ENCODE results near the gene HS3ST3B1. TPM values are rescaled to one million over a fixed set of nuclear protein-coding genes. Genes with fewer than 3 reads are reported as not detected.

HS3ST3B1 gene
- polyA plus RNA-seq, 1 experiment = 10.3 TPM

GRCh38 chr17:14331982-14332298 lies 31.1 kb downstream of the HS3ST3B1 start:
- H3K27me3 ChIP-seq (ENCODE audit: control insufficient read depth, insufficient read depth, low read length) = no peaks in the 10 kb centered on the region
- H3K27ac ChIP-seq (ENCODE audit: low read depth, low read length) = no peak overlapping the region
- POLR2A ChIA-PET = no interaction called here
- TF ChIP-seq CTCF (IDR thresholded peaks at IDR 0.05; ENCODE audit: low read depth, low read length) = no peak
- H3K4me3 ChIP-seq (ENCODE audit: low read depth, low read length) = no peak overlapping the region
- no peak for DNase-seq (ENCODE audit: low read depth, low spot score)
- CTCF ChIA-PET = interaction anchor here (0.6 to 1.7 kb wide), 2 partner anchors 184 to 595 kb away, joined by 3 to 6 read pairs; no protein-coding TSS in a partner anchor
- no peaks in the 10 kb centered on the region for H3K9me3 ChIP-seq (ENCODE audit: control insufficient read depth, insufficient read depth, low read length)

DNA sequence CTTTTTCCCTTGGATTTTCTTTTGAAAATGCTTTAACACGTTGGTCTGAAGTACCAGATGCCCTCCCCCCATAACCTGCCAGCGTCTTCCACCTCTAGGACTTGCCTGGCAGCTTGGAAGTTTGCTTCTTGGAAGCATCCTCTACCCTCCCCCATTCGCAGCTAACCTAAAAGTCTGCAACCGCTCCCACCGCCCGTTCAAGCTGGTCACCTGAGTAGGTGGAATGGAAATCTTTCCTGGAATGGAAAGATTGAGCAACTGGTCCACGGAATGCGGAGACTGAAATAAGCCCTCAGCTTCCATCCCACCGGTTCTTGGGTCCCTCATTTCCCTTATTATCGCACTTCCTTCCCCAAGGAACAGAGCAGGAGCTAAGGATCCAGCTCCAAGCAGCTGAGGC lies 31.4 kb downstream of the HS3ST3B1 start:
- H3K9me3 ChIP-seq (ENCODE audit: control insufficient read depth, insufficient read depth, low read length) = no peaks in the 10 kb centered on the region
- no peak overlapping the region for H3K27ac ChIP-seq (ENCODE audit: low read depth, low read length)
- H3K4me3 ChIP-seq (ENCODE audit: low read depth, low read length) = no peak overlapping the region
- ChIA-PET CTCF (interaction anchor here (0.6 to 1.7 kb wide), 2 partner anchors 184 to 594 kb away, joined by 3 to 6 read pairs; no protein-coding TSS in a partner anchor), POLR2A (no interaction called here)
- TF ChIP-seq CTCF (IDR thresholded peaks at IDR 0.05; ENCODE audit: low read depth, low read length) = no peak
- DNase-seq (ENCODE audit: low read depth, low spot score) = no peak
- no peaks in the 10 kb centered on the region for H3K27me3 ChIP-seq (ENCODE audit: control insufficient read depth, insufficient read depth, low read length)

- Histone ChIP-seq H3K27ac (ENCODE audit: low read depth, low read length) (no peak overlapping the region), H3K9me3 (ENCODE audit: control insufficient read depth, insufficient read depth, low read length) (no peaks in the 10 kb centered on the region), H3K4me3 (ENCODE audit: low read depth, low read length) (no peak overlapping the region), H3K27me3 (ENCODE audit: control insufficient read depth, insufficient read depth, low read length) (no peaks in the 10 kb centered on the region)
- DNase-seq (ENCODE audit: low read depth, low spot score) = no peak
- no peak for TF ChIP-seq CTCF (IDR thresholded peaks at IDR 0.05; ENCODE audit: low read depth, low read length)
- ChIA-PET POLR2A (no interaction called here), CTCF (interaction anchor here (0.7 kb wide), 1 partner anchor 301 kb away, joined by 3 read pairs; no protein-coding TSS in a partner anchor)
These were observed 32.6 kb downstream of the HS3ST3B1 start for GRCh38 chr17:14333506-14333905.

- CTCF ChIA-PET = interaction anchor here (0.7 to 1.0 kb wide), 2 partner anchors 302 to 837 kb away, joined by 3 read pairs; no protein-coding TSS in a partner anchor
- POLR2A ChIA-PET = no interaction called here
- no peak for TF ChIP-seq CTCF (IDR thresholded peaks at IDR 0.05; ENCODE audit: low read depth, low read length)
- Histone ChIP-seq H3K9me3 (ENCODE audit: control insufficient read depth, insufficient read depth, low read length) (no peaks in the 10 kb centered on the region), H3K27ac (ENCODE audit: low read depth, low read length) (no peak overlapping the region), H3K4me3 (ENCODE audit: low read depth, low read length) (no peak overlapping the region), H3K27me3 (ENCODE audit: control insufficient read depth, insufficient read depth, low read length) (no peaks in the 10 kb centered on the region)
- no peak for DNase-seq (ENCODE audit: low read depth, low spot score)
These were observed 33.5 kb downstream of the HS3ST3B1 start for GRCh38 chr17:14334276-14334840.

DNA sequence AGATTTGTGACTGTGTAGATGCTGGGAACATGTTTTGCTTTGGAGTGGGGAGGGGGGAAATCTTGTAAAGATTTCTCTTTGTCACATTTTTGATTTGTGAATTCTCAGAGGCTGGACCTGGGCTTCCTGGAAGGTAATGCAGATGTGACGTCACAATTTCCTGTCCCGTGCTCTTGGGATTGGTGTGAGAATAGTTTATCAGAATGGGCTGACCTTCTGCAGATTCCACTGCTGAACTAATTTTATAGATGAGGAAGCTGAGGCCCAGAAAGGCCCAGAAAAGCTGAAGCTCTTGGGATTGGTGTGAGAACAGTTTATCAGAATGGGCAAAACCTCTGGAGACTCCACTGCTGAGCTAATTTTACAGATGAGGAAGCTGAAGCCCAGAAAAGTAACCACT lies 34.0 kb downstream of the HS3ST3B1 start:
- POLR2A ChIA-PET = no interaction called here
- Histone ChIP-seq H3K9me3 (ENCODE audit: control insufficient read depth, insufficient read depth, low read length) (no peaks in the 10 kb centered on the region), H3K27ac (ENCODE audit: low read depth, low read length) (no peak overlapping the region), H3K4me3 (ENCODE audit: low read depth, low read length) (no peak overlapping the region), H3K27me3 (ENCODE audit: control insufficient read depth, insufficient read depth, low read length) (no peaks in the 10 kb centered on the region)
- no peak for TF ChIP-seq CTCF (IDR thresholded peaks at IDR 0.05; ENCODE audit: low read depth, low read length)
- no peak for DNase-seq (ENCODE audit: low read depth, low spot score)
- CTCF ChIA-PET = interaction anchor here (1.0 kb wide), 1 partner anchor 836 kb away, joined by 3 read pairs; no protein-coding TSS in a partner anchor

All from AG04450 (cell line).